ENCODE measurements around the gene MCTS1. TPM values are rescaled to one million over a fixed set of nuclear protein-coding genes. Genes with fewer than 3 reads are reported as not detected.

Gene MCTS1, protein sequence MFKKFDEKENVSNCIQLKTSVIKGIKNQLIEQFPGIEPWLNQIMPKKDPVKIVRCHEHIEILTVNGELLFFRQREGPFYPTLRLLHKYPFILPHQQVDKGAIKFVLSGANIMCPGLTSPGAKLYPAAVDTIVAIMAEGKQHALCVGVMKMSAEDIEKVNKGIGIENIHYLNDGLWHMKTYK
- total RNA-seq: 10 to 100 TPM; 45.7 to 57.6 TPM

- Mint-ChIP-seq H3K4me3 (peak within 1 kb of the TSS; percentile 95), H3K27me3 (no peaks in the 10 kb centered on the region), H3K36me3 (peaks cover 4% of the 10 kb centered on the region), H3K9me3 (ENCODE audit: low read depth) (no peaks in the 10 kb centered on the region), H3K27ac (peak within 1 kb of the TSS; percentile 98), H3K4me1 (peaks cover 13% of the 10 kb centered on the region)
- CTCF ChIA-PET: interaction anchor here (0.7 to 2.1 kb wide), 2 partner anchors 25 to 43 kb away, joined by 4 to 12 read pairs; partner anchors contain the start of gene CUL4B
- DNase-seq (peak; percentile 91), ATAC-seq (peak; percentile 98)
These were observed at the start of gene MCTS1 for GRCh38 chrX:120603707-120604360. Gene MCTS1, plus strand, starts transcription at chrX:120604101. Its CDS starts 136 bp downstream, at chrX:120604237.

DNA sequence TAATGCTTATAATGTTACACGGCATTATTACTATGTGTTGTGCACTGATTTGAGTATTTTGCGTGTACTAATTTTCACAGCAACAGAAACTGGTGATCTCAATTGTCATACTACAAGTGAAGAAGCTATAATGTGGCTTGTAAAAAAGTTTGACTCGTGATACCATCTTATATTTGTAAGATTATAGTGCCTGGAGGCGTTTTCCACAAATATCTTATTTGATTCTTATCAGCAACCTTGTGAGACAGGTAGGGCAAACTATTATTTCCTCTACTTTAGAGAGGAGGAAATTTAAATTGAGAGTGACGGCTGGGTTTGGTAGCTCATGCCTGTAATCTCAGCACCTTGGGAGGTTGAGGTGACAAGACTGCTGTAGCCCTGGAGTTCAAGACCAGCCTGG is 47.6 kb upstream of the MCTS1 start:
- H3K36me3 Mint-ChIP-seq: peaks cover 15% of the 10 kb centered on the region
- H3K9me3 Mint-ChIP-seq (ENCODE audit: low read depth): no peaks in the 10 kb centered on the region
- no peak overlapping the region for H3K4me3 Mint-ChIP-seq
- no peaks in the 10 kb centered on the region for H3K27me3 Mint-ChIP-seq
- CTCF ChIA-PET: no interaction called here
- ATAC-seq (no peak), DNase-seq (no peak)
- H3K27ac Mint-ChIP-seq: no peak overlapping the region
- peaks cover 21% of the 10 kb centered on the region for H3K4me1 Mint-ChIP-seq

DNA sequence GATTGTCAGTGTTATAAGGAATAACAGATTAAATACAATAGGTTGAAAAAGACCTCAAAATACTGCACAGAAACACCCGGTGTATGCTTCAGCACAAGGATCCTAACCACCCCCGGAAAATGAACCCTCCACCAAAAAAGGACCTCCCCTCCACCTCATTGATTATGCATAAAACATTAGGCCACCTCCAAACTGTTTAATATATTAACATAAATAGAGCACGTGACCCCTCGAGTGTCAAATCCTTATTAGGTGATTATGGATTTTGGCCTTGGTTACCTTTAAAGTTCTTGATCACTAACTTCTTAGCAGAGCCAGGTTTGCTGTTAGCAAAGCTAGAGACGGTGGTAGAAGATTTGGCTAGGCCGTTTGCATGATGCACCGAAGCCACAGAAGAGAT is 44.1 kb upstream of the MCTS1 start:
- no peak for DNase-seq
- peaks cover 23% of the 10 kb centered on the region for H3K4me1 Mint-ChIP-seq
- H3K9me3 Mint-ChIP-seq (ENCODE audit: low read depth): no peaks in the 10 kb centered on the region
- peak overlapping the region; percentile 89 for H3K27ac Mint-ChIP-seq
- H3K4me3 Mint-ChIP-seq: peak overlapping the region; percentile 91
- ATAC-seq: no peak
- CTCF ChIA-PET: interaction anchor here (1.0 to 2.6 kb wide), 3 partner anchors 15 to 45 kb away, joined by 3 to 12 read pairs (median 3); partner anchors contain the start of gene MCTS1
- no peaks in the 10 kb centered on the region for H3K27me3 Mint-ChIP-seq
- peaks cover 9% of the 10 kb centered on the region for H3K36me3 Mint-ChIP-seq

GRCh38 chrX:120560405-120560841 is 43.5 kb upstream of the MCTS1 start:
- no peaks in the 10 kb centered on the region for H3K27me3 Mint-ChIP-seq
- peaks cover 21% of the 10 kb centered on the region for H3K4me1 Mint-ChIP-seq
- H3K27ac Mint-ChIP-seq: peak overlapping the region; percentile 89
- CTCF ChIA-PET: interaction anchor here (1.0 to 2.6 kb wide), 3 partner anchors 16 to 44 kb away, joined by 3 to 12 read pairs (median 3); partner anchors contain the start of gene MCTS1
- no peaks in the 10 kb centered on the region for H3K9me3 Mint-ChIP-seq (ENCODE audit: low read depth)
- peak overlapping the region; percentile 91 for H3K4me3 Mint-ChIP-seq
- H3K36me3 Mint-ChIP-seq: peaks cover 7% of the 10 kb centered on the region
- DNase-seq: peak; percentile 68
- ATAC-seq: peak; percentile 38

DNA sequence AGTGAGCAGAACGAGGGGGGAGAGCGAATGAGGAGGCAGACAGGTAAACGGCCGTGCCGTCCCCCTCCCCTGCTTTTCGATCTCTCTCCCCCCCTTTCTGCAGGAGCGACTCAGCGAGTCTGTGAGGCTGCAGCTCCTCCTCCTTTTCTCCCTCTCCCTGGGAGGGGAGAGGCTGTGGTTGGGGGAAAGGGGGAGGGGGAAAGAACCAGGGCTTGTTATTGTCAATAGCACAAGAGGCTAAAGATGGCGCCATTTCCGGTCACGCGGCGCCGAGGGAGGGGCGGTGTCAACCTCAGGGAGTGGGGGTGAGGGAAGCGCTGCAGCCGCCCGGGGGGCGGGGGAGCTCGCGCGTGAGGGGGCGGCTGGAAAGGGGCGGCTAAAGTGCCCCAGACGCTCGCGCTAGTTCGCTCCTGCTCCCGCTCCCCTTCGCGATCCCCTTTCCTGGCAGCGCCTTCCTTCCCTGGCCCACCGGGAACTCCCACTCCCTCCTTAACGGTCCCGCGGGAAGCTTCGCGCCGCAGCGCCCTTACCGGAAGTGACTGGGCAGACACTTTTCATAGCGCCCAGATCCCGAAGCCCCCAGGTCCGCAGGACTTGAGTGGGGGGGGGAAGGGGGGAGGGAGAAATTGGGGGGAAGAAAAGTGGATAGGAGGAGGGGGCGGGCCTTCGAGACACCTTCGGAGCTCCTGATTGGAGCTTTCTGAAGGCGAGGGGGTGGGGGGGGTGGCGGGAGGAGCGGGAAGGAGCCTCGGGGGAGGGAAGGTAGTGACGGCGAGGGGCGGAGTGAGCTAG is 42.9 kb upstream of the MCTS1 start, which contains the start of gene CUL4B:
Gene CUL4B (minus strand): TSS at position 121 of the 792 bp plus-strand sequence. CDS start 324 bp downstream, outside the sequence.
- peak; percentile 90 for ATAC-seq
- Mint-ChIP-seq H3K36me3 (peaks cover 7% of the 10 kb centered on the region), H3K4me1 (peaks cover 21% of the 10 kb centered on the region), H3K27me3 (no peaks in the 10 kb centered on the region), H3K27ac (peak within 1 kb of the TSS; percentile 89), H3K4me3 (peak within 1 kb of the TSS; percentile 91), H3K9me3 (ENCODE audit: low read depth) (no peaks in the 10 kb centered on the region)
- CTCF ChIA-PET: interaction anchor here (1.0 to 2.6 kb wide), 3 partner anchors 16 to 43 kb away, joined by 3 to 12 read pairs (median 3); partner anchors contain the start of gene MCTS1
- DNase-seq: peak; percentile 95

GRCh38 chrX:120561634-120562568 is 42.0 kb upstream of the MCTS1 start:
- H3K27ac Mint-ChIP-seq: peak overlapping the region; percentile 89
- H3K27me3 Mint-ChIP-seq: no peaks in the 10 kb centered on the region
- no peak for DNase-seq
- H3K36me3 Mint-ChIP-seq: peaks cover 3% of the 10 kb centered on the region
- CTCF ChIA-PET: interaction anchor here (2.6 kb wide), 1 partner anchor 42 kb away, joined by 12 read pairs; the partner anchor contains the start of gene MCTS1
- no peak for ATAC-seq
- no peaks in the 10 kb centered on the region for H3K9me3 Mint-ChIP-seq (ENCODE audit: low read depth)
- peaks cover 18% of the 10 kb centered on the region for H3K4me1 Mint-ChIP-seq
- H3K4me3 Mint-ChIP-seq: peak overlapping the region; percentile 91

- H3K27me3 Mint-ChIP-seq: no peaks in the 10 kb centered on the region
- no peaks in the 10 kb centered on the region for H3K9me3 Mint-ChIP-seq (ENCODE audit: low read depth)
- H3K27ac Mint-ChIP-seq: no peak overlapping the region
- H3K4me3 Mint-ChIP-seq: no peak overlapping the region
- CTCF ChIA-PET: no interaction called here
- DNase-seq: no peak
- H3K4me1 Mint-ChIP-seq: peaks cover 15% of the 10 kb centered on the region
- no peaks in the 10 kb centered on the region for H3K36me3 Mint-ChIP-seq
- no peak for ATAC-seq
These were observed 41.4 kb upstream of the MCTS1 start for GRCh38 chrX:120562569-120562926.

DNA sequence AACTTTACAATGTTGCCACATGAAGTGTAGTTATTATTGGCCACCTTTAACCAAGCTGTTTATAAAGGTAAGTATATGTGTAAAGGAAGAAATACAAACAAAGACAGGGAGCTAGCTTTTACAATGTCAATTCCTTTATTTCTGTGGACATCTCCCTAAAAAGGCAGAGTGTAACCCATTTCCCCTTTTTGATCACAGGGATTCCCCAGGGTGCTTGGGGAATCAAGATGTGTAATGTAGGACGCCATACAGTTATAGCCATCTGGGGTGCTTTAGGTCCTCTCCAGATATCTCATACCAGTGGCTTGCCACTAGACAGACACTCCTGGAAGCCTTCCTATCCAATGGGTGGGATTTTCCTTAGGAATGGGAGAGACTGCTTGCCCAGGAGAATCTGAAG is 39.0 kb upstream of the MCTS1 start:
- no peak overlapping the region for H3K27ac Mint-ChIP-seq
- no peak for ATAC-seq
- CTCF ChIA-PET: no interaction called here

GRCh38 chrX:120566817-120567216 is 37.1 kb upstream of the MCTS1 start:
- no peak for DNase-seq
- Mint-ChIP-seq H3K4me3 (no peak overlapping the region), H3K9me3 (ENCODE audit: low read depth) (no peaks in the 10 kb centered on the region), H3K27me3 (no peaks in the 10 kb centered on the region), H3K4me1 (peaks cover 9% of the 10 kb centered on the region), H3K36me3 (no peaks in the 10 kb centered on the region), H3K27ac (no peak overlapping the region)
- CTCF ChIA-PET: no interaction called here
- no peak for ATAC-seq

More for the DNA sequence above, 39.0 kb upstream of the MCTS1 start:
- no peak for DNase-seq
- H3K27me3 Mint-ChIP-seq: no peaks in the 10 kb centered on the region
- peaks cover 9% of the 10 kb centered on the region for H3K4me1 Mint-ChIP-seq
- no peaks in the 10 kb centered on the region for H3K36me3 Mint-ChIP-seq
- no peak overlapping the region for H3K4me3 Mint-ChIP-seq
- H3K9me3 Mint-ChIP-seq (ENCODE audit: low read depth): no peaks in the 10 kb centered on the region

DNA sequence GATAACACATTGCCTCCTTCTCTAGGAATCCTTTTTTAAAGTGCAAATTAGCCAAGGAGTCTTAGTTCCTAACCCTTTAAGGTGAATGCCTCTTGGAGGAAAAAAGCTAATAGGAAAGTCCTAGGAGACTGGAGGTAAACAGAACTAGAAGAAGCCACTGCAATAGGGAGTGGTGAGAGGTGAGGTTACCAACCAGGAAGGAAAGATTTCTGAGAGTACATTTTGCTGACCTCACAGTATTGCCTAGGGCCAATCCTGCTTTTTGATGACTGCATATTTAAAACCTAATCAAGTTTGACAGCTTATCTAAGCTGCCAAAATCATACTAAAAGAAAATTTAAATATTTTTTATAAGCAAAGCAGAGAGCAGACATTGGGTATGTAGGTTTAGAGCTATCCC is 35.9 kb upstream of the MCTS1 start:
- no peak overlapping the region for H3K27ac Mint-ChIP-seq
- H3K4me1 Mint-ChIP-seq: peaks cover 2% of the 10 kb centered on the region
- H3K4me3 Mint-ChIP-seq: no peak overlapping the region
- ATAC-seq: no peak
- no peaks in the 10 kb centered on the region for H3K36me3 Mint-ChIP-seq
- DNase-seq: no peak
- CTCF ChIA-PET: no interaction called here
- H3K9me3 Mint-ChIP-seq (ENCODE audit: low read depth): no peaks in the 10 kb centered on the region
- H3K27me3 Mint-ChIP-seq: no peaks in the 10 kb centered on the region

GRCh38 chrX:120568609-120569008 is 35.3 kb upstream of the MCTS1 start:
- no peaks in the 10 kb centered on the region for H3K27me3 Mint-ChIP-seq
- H3K27ac Mint-ChIP-seq: no peak overlapping the region
- DNase-seq: no peak
- CTCF ChIA-PET: no interaction called here
- H3K4me1 Mint-ChIP-seq: peaks cover 2% of the 10 kb centered on the region
- H3K9me3 Mint-ChIP-seq (ENCODE audit: low read depth): no peaks in the 10 kb centered on the region
- H3K4me3 Mint-ChIP-seq: no peak overlapping the region
- H3K36me3 Mint-ChIP-seq: no peaks in the 10 kb centered on the region
- no peak for ATAC-seq

GRCh38 chrX:120570011-120570600 is 33.8 kb upstream of the MCTS1 start:
- DNase-seq: no peak
- no peaks in the 10 kb centered on the region for H3K36me3 Mint-ChIP-seq
- H3K4me1 Mint-ChIP-seq: peaks cover 2% of the 10 kb centered on the region
- no peak overlapping the region for H3K27ac Mint-ChIP-seq
- H3K4me3 Mint-ChIP-seq: no peak overlapping the region
- CTCF ChIA-PET: no interaction called here
- H3K27me3 Mint-ChIP-seq: no peaks in the 10 kb centered on the region
- ATAC-seq: no peak
- no peaks in the 10 kb centered on the region for H3K9me3 Mint-ChIP-seq (ENCODE audit: low read depth)
